Hematopoietic multipotent progenitor cell treated with erythropoietin and hydrocortisone succinate and interleukin-3 and kit ligand, for 6 days (in vitro differentiated cells): ENCODE data around the gene FBLN1.
"Not testable (repeated sequence)": the region's sequence is repeated elsewhere in the genome, so short reads cannot be mapped to it uniquely, and the experiment has no call there.

Source experiments
- DNase-seq: peaks from one replicate; pipeline ENCODE4 v3.0.0-alpha.2; 2015

FBLN1 gene

GRCh38 chr22:45477366-45478107 is 25.1 kb upstream of the FBLN1 start:
- no peak for DNase-seq

- no peak for DNase-seq
Observed at GRCh38 chr22:45478108-45478771, 24.4 kb upstream of the FBLN1 start.

DNA sequence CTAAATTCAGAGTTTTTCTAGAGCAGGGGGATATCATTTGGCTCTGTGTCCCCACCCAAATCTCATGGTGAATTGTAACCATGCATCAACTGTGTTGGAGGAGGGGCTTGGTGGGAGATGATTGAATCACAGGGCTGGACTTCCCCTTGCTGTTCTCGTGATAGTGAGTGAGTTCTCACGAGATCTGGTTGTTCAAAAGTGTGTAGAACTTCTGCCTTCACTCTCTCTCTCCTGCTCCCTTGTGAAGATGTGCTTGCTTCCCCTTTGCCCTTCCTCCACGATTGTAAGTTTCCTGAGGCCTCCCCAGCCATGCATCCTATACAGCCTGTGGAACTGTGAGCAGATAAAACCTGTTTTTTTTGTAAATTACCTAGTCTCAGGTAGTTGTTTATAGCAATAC is 22.0 kb upstream of the FBLN1 start:
- DNase-seq = no peak

- DNase-seq = no peak
Observed at GRCh38 chr22:45481661-45482060, 21.0 kb upstream of the FBLN1 start.

- DNase-seq = no peak
Observed at GRCh38 chr22:45482169-45482568, 20.5 kb upstream of the FBLN1 start.

DNA sequence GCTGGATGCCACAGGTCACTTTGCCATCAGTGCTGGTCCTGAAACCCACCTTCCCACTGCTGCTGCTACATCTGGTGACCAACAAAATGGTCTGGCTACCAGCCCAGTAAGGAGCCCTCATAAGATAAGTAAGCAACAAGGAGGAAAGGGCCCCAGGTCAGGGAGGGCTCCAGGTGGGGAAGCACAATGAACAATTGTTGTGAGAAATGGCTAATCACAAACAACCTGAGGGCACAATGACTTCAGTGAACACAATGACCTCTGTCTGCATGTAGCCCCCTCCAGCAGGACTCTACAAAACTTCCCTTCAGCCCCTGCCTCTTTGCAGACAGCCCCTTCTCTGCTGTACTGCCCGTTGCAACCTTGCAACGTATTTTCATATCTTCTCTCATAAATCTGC is 19.4 kb upstream of the FBLN1 start:
- DNase-seq = no peak

DNA sequence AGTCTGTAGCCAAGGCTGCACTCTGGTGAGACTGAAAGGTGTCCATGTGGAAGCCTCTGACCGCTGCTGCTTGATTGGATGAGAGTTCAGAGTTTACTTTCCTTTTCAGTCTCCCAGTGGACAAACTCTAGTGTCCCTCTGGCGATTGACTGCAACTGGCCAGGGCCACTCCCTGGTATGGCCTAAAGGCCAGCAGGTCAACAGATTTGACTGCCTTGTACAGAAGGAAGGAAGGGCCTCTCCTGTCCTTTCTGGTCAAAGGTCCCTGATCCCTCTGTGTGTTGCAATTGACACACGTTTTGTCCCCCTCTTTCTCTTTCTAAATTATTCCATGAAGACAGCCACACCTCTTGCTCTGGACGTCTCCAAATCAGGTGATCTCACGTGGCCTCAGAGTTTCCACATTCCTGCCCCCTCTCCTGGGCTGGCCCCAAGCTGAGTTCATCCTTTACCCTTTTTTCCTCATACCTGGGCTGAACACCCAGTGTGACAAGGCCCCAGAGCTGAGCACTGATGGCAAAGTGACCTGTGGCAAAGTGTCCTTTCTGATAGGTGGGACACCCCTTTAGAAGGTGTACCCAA is 18.7 kb upstream of the FBLN1 start:
- DNase-seq = no peak

GRCh38 chr22:45484742-45485141 is 17.9 kb upstream of the FBLN1 start:
- no peak for DNase-seq

DNA sequence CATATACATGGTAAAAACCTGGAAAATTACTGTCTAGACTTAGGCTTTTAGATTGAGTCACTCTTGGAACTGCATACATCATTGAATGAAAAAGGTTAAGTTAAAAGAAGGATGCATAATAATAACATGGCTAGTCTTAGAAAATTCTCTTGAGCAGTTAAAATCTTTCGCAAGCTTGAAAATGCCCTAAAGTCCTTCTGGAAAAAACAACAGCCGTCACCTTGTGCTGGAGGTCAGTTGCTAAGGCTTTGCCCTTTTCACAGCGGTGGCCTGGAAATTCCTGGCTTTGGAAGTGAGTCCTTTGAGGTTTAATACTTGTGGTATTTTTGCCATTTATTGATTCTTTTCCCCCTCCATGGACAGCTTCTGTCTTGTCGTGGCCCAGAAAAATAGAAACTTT is 17.4 kb upstream of the FBLN1 start:
- DNase-seq = no peak

- DNase-seq = no peak
Observed at GRCh38 chr22:45488764-45489370, 13.8 kb upstream of the FBLN1 start.

GRCh38 chr22:45490836-45491235 is 11.8 kb upstream of the FBLN1 start:
- DNase-seq = no peak

GRCh38 chr22:45491841-45492240 is 10.8 kb upstream of the FBLN1 start:
- DNase-seq = no peak

DNA sequence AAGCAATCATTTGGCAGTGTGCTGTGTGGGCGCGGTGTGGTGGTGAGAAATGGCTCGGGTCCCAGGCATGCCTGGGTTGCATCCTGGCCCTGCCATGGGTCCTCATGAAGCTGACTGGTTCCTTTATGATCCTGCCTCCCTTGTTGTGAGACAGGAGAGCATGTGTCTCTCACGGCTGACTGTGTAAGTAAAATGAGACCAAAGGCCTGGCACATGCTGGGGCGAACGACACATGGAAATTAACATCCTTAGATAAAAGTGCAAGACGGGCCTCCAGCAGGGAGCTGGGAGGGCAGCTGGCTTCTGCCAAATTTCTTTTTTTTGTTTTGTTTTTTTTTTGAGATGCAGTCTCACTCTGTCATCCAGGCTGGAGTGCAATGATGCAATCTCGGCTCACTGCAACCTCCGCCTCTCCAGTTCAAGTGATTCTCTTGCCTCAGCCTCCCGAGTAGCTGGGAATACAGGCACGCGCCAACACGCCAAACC is 9.4 kb upstream of the FBLN1 start:
- DNase-seq = no peak

GRCh38 chr22:45494306-45494705 is 8.4 kb upstream of the FBLN1 start:
- not testable (repeated sequence) for DNase-seq

GRCh38 chr22:45495616-45496015 is 7.1 kb upstream of the FBLN1 start:
- DNase-seq = not testable (repeated sequence)

DNA sequence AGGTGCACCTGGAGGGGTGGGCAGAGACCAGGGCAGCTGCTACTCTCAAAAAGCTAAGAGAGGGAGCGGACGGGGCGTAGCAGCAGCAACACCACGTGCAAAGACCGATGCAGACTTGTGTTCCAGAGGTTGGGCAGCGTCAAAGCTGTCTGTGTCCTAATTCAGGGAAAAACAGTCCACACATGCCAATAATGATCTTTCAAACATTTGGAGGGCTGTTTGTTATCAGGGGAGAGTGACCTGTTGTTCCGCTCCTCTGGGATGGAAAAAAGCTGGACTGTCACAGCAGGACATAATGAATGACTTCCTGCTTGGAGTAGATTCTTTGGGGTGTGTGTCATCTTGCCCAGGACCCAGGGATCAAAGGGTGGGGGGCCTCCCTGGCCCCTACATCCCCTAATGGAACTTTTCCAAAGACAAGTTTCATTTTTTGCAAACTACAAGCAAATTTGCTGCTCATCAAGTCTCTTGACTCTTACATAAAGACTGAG is 6.2 kb upstream of the FBLN1 start:
- DNase-seq = no peak

- DNase-seq = no peak
Observed at GRCh38 chr22:45497351-45498145, 5.1 kb upstream of the FBLN1 start.

DNA sequence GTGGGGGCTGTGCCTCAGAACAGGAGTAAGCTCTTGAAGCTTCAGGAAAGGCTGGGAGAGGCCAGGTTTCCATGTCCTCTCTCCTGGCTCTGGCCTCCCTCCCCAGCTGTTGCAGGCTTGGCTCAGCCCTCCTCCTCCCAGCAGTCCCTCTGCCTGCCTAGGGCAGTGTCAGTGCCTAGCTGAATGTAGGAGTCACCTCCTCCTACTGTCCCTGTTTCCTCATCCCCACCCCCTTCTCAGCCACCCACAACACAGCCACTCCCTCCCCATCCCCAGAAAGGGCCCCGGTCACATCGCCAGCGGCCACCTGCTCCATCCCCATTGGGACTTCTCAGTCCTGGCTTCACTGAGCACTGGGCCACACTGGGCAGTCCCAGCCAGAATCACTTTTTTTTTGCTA is 2.9 kb upstream of the FBLN1 start:
- no peak for DNase-seq

DNA sequence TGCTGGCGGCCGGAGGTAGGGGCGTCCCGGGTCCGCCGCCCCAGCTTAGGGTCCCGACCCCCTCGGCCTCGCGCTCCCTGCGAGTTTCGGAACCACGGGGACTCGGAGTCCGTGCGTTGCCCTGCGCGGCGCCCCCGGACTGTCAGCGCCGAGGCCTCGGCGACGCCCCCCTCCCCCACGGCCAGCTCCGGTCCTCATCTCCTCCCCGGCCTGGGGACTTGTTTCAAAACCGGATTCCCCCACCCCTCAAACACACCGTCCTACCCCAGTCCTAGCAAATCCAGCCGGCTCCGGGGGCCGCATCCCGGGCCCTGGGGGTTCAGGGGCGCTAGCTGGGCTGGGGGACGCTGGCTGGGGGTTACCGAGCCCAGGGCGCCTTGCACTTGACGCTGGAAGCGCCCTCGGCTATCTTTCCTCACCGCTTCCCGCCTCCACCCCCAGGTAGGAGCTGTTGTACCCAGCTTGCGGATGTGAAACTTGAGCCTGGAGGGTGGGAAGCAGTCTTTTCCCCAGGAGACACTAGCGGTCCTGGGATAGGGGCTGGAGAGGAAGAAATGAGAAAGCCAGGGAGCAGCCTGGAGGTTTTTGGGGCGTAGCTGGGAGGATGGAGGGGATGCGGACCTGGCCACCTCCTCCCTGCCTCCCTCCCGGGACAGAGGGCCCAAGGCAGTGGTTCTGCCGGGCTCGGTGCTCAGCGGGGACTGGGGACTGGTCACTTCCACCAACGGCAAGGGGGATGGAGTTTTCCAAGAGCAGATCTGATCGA is 550 bp downstream of the FBLN1 start:
- DNase-seq = no peak

DNA sequence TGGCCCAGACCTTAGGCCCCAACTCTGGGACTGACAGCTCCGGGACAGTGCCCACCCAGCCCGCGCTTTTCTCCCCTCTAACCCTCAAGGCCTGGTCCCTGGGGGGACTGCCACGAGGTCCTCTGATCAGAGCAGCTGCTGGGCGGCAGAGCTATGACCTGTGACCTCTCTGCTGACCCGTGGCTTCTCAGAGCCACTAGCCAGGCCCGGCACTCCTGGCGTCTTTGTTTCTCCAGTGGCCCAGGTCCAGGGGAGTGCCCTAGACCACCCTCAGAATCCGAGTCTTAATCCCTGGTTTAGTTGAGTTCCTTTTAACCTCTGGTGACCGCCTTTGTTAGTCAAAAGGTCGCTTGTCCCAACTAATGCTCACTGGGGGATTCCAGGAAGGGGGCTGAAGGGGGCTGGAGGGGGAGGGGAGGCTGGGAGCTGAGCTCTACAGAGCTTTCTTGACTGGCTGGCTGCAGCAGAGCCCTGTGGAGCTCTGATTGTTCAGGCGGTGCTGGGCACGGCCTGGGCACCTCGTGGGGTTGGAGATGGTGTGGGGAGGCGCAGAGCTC is 1.2 kb downstream of the FBLN1 start:
- DNase-seq = no peak
